ENCODE measurements around the gene ASB2.

The ASB2 gene

DNA sequence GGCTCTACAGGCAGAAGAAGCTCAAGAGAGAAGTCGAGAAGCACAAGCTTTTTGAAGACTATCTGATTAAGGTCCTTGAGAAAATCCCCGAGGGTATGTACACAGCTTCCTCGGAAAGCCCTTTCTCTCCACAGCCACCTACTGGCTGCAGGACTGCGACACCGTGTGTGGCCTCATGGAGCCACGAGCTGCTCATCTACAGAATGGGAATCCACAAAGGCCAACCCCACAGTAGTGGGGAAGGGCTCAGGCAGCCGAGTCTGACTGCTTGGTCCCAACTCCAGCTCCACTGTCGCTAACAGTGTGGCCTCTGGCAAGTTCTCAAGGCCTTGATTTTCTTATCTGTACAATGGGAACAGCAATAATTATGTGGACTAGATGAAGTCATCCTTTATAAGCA, 23.2 kb upstream of the ASB2 start:
- no peak for DNase-seq

DNA sequence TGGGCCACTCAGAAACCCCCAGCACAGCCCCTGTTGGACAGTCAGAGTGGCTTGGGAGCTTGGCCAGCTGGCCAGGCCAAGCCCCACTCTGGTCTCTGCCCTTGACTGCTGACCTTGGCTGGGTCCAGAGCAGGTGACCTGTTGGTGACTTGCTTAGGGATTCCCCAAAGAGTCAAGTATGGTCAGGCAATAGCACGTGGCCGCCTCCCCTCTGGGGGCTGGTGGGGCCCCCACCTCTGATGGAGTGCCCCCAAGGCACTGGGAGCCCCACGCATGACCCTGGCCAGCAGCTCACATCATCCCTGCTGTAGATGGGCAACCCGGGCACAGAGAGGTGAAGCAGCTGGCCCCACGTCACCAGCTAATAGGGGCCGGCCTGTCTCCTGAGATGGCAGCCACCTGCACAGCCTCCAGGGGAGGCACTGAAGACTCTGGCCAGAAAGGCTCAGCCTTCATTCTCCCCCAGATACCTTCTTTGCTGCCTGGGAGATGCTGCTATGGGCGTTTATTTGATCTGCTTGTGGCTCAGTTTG, 22.6 kb upstream of the ASB2 start:
- no peak for DNase-seq

DNA sequence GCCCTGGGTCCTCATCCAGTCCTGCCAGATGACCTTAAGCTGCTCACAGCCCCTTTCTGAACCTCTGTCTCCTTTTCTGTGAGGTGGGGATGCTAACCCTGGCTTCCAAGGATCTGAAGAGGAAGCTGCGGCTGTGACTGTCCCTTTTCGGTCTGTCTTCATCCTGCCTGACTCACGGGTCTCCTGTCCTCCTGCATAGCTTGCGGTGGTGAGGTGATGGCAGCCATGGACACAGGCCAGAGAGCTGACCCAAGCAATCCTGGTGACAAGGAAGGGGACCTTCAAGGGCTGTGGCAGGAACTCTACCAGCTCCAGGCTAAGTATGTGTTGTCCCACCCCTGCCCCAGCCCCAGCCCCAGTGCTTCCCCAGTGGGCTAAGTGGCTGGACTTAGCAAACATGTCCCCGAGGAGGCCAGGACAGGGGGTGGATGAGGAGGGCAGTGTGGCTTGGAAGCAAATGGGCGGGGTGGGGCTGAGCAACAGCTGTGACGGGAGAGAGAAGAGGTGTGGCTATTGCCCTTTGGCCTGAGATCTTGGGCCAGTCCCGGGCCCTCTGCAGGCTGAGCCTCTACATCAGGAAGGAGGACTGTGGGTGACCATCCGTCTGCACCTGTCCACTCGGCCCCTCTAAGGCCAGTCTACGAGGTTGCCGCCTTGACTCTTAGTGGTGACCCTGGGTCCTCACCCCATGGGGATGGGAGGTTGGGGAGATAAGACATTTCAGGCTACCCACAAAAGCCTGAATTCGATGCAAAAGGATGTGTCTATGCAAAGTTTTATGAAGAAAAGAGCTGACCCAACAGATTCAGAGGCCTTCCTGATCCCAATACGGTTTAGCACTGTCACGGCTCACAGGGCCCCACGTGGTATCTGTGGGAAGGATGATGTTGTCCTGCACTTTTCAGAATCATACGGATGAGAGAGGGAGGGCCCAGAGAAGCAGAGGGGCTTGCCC, 21.8 kb upstream of the ASB2 start:
- no peak for DNase-seq

GRCh38 chr14:93997082-93997481, 20.7 kb upstream of the ASB2 start, which contains the start of gene CCDC197:
Gene CCDC197 (plus strand): TSS chr14:93997301. CDS start chr14:93998132, 831 bp downstream.
- no peak for DNase-seq

GRCh38 chr14:93996130-93996695, 19.8 kb upstream of the ASB2 start:
- DNase-seq = no peak

- DNase-seq = no peak
Observed at GRCh38 chr14:93994919-93995682, 18.7 kb upstream of the ASB2 start.

- DNase-seq = no peak
Observed at GRCh38 chr14:93993382-93993781, 17.0 kb upstream of the ASB2 start.

GRCh38 chr14:93991649-93992048, 15.3 kb upstream of the ASB2 start:
- DNase-seq = no peak

DNA sequence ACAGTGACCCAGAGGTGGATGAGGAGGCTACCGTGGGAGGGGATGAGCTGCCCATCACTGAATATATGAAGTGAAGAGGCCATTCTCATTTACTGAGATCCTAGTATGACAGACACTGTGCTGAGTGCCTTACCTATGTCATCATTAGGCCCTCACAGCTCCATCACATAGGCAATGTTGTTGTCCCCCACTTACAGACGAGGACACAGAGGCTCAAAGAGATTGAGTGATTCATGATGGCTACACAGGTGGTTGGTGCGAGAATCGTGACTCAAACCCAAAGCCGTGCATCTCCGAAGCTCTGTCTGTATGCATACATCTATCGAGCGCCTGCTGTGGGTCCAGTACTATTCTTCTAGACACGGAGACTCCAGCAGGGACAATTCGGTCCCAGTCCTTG, 14.8 kb upstream of the ASB2 start:
- DNase-seq = no peak

- DNase-seq = no peak
Observed at GRCh38 chr14:93989939-93990338, 13.6 kb upstream of the ASB2 start.

DNA sequence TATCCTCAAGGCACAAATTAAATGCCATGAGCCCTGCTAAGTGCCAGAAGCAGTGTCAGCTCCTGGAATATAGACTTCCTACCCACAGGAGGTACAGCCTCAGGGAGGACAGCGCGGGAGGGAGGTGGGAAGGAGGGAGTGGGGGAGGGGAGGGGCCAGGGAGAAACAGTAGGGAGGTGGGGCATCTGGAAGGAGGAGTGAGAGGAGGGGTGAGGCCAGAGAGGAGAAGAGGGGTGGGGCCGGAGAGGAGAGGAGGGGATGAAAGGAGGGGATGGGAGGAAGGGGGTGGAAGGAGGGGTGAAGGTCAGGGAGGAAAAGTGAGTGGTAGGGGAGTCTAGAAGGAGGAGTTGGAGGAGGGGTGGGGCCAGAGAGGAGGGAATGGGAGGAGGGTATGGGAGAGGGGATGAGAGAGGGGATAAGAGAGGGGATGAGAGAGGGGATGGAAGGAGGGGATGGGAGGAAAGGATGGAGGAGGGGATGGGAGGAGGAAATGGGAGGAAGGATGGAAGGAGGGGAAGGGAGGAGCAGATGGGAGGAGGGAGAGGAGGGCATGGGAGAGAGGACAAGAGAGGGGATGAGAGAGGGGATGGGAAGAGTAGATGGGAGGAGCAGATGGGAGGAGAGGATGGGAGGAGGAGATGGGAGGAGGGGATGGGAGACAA, 11.6 kb upstream of the ASB2 start:
- DNase-seq = no peak

DNA sequence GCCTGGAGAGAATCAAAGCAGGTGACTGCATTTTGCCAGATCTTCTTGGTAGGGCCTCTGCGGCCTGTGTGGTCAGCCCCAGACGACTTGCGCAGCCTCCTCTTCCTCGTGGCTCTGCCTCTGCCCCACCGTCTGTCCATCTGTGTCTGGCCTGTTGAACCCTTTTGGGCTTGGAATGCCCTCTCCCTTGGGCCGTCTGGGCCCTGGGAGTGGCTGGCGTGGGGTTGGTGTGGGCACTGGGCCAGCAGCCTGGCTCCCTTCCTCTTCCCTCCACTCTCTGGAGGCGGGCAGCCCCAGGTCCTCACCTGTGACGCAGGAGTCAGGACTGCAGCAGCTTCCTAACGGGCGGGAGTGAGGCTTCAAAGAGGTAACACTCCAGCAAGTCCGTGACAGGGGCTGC, 11.0 kb upstream of the ASB2 start:
- DNase-seq = no peak

GRCh38 chr14:93986955-93987354, 10.6 kb upstream of the ASB2 start:
- DNase-seq = no peak

GRCh38 chr14:93984987-93985410, 8.6 kb upstream of the ASB2 start:
- DNase-seq = no peak

DNA sequence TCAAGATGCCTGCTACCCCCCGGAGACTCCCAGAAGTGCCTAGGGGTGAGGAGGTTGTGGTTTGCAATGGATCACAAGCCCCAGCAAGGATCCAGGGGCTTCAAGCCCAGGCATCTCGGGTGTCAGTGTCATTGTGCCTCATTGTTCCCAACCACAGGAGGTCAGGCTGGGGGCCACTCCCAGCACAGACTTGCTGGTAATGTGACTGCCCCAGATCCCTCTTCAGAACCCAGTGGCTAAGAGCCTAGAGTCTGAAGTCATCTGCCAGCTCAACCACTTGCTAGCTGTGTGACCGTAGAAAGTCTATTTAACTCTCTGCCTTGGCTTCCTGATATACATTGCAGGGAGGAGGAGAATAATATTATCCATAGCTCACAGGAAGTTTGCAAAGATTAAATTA, 7.7 kb upstream of the ASB2 start:
- DNase-seq = no peak

DNA sequence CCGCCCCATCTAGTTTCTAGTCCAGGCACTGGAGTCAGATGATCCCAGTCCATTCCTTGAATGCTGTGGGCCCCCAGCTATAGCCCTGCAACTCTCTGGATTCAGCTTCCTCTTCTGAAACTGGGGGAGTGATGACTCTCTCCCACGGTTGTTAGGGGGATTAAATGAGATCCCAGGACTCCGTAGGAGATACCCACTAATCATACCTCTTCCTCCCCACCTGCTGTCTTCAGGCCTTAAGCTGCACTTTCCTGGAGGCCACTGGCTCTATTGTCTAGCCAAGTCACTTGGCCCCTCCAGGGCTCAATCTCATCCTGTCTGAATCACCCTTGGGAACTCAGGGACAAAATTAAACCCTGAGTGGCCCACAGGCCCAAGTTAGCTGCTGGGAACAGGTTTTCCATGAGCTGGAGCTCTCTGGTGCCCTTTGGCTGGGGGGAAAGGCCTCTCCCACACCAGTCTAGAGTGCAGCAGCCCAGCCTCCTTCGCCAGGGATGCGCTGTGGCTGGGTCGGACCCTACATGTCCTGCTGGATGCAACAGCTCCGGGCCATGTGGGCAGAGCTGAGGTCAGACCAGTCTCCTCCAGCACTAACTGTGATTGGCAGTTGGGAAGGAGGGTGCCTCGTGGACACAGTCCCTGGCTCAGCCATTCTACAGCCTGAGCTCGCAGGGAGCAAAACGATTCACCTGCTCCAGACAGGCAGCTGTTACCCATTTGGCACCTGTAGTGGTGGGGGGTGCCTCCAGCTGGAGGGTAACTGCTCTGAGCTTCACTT, 6.0 kb upstream of the ASB2 start:
- DNase-seq = no peak

DNA sequence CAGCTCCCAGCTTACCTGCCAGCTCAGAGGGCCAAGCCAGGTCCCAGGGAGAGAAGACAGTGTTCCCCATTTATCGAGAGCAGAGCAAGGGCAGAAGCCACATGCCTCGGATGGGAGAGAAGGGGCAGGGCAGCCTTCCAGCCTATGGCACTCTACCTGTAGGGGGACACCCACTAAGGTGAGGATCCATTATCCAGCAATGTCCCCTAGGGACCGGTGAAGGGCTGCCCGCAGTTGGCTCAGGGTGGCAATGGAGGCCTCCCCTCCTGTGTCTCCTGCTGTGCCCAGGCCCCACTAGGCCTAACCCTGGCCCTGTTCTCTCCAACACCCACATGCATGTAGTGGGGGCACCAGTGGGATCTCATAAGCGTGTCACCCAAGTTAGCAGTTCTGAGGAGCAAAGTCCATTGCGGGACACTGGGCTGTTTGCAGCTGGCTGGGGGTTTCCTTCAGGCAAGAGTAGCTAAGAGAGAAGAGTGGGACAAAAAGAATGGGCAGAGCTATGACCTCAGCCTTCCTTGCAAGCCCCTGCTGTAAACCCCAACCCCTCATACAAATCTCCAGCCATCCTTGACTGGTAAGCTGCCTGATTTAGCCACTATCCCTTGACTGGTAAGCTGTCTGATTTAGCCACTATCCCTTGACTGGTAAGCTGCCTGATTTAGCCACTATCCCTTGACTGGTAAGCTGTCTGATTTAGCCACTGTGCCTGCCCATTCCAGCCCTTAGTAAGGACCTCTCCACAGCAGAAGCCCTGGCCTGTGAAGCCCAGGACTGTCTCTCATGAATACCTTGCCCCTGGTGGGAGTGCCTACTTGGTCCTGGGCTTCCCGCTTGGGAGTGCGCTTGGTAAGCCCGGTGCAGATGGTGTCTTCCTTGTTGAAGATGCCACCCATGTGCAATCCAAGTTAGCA, 5.2 kb upstream of the ASB2 start:
- no peak for DNase-seq

GRCh38 chr14:93980456-93981201, 4.3 kb upstream of the ASB2 start:
- no peak for DNase-seq

DNA sequence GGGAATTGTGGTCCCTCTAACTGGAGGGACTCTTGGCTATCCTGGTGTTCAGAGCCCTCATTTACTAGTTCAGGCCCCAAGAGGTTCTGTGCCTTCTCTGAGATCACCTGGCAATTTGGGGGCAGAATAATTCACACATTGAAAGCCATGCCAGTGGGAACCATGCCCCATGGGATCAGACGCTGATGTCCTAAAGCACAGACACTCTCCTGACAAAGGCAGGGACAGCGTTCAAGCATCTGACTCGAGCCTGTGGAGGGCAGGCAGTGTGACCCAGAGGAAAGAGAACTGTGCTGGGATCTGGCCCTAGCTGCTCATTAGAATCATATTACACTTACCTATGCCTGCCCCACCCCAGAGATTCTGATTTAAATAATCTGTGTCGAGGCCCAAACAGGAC, 2.4 kb upstream of the ASB2 start:
- DNase-seq = no peak

Measured in SIG-M5 (cell line).